HG02798 (cell line): ENCODE data around the gene LEAP2.

Experiments used
- ATAC-seq: cut with Tn5 transposase; IDR thresholded peaks from one replicate; pipeline ENCODE4 v1.9.1; 2021; ENCODE audit warnings: mild to moderate bottlenecking; ENCODE audit not compliant: unreplicated experiment, poor library complexity

Gene LEAP2

DNA sequence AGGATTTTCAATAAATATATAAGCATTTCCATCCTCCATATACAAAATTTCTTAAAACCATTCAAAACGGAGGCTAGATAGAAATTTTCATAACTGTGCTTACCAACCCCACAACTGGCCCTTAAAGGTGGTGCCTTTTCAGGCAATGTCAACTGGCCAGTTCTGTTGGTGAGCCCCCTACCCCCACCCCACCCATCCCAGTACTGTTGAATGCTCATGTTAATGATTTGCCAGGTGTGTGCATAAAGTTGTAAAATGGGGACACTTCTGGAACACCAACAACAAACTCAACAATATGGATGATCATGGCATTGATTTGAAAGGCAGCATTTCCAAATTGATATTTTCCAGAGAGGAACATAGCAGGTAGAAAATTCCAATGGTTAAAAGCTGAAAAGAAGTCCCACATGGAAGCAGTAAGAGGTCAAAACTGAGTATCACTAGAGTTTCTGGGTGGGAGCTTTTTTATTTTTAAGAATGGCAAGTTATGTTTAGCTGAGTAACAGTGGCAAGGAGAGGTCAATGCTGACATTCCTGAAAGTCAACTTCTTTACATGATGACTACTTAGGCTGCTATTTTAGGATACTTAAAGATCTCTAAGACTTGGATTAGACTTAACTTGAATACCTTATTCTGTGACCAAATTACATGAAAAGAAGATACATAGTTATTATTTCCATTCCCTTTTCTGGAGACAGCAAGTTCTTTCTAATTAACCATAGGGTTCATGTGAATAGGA is 2.7 kb downstream of the LEAP2 start:
- ATAC-seq: no peak

DNA sequence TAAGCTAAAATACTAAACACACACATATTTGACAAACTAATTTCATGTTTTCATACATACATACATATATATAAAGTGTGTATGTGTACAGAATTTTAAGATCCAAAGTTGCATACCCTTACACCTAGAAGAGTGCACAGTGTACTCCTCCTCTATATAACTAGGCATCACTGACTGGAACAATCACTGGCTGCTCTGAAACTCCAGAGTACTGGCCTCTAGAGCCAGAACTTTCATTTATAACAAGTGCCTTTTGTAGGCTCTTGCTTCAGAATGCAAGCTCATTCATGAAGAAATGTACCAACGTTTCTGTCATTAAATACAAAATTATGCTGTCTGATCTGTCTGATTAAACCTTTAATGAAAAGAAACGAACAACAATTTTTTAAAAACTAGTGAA is 4.0 kb downstream of the LEAP2 start:
- no peak for ATAC-seq

DNA sequence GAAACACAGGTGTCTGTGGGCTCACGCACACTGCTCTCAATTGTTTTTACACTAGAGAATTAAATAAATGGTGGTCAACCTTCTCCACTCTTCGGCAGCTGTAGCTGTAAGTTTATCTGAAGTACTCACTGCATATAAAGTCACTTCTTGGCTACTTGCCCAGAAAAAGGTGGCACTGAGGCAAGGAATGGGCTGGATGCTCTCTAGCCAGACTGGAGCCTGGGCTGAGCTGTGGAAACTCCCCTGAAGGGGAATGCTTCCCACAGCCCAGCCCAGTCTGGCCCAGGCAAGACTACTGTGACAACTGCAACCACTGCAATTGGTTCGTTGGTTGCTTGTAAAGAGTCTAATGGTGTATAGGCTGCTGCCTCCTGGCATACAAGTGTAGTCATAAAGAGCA is 4.5 kb downstream of the LEAP2 start:
- ATAC-seq: no peak

GRCh38 chr5:132883261-132883834 is 9.9 kb downstream of the LEAP2 start:
- peak; percentile 47 for ATAC-seq

GRCh38 chr5:132884548-132884947 is 11.1 kb downstream of the LEAP2 start:
- no peak for ATAC-seq

- no peak for ATAC-seq
These were observed 12.8 kb downstream of the LEAP2 start for GRCh38 chr5:132886064-132886823.

DNA sequence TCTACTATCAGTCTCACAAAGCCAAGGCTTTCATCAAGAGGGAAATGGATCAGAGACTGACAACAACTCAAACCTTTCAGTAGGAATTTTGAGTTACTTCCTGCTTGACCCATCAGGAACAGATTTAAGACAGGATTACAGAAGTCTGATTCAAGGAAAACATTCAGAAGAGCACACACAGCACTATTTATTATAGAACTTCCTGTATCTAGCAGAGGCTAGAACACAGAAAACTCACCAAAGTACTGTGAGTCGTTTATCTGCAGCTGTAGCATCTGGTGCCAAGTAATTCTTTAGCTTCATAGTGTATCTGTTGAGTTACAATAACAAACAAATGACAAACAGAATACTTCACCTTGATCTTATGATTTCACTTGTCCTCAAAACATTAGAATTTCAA is 13.8 kb downstream of the LEAP2 start:
- no peak for ATAC-seq

DNA sequence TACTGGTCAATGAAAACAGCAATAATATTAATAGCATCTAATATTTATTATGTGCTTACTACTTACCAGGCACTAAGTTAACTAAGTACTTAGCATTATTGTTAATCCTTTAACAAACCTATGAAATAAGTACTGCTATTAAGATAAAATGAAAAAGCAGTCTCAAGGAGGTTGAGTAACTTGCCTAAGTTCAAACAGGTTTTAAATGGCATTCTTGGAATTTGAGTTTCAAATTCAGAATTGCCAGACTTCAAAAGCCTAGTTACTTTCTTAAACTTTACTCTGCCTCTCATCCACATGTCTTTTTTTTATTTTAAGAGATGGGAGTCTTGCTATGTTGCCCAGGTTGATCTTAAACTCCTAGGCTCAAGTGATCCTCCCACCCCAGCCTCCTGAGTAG is 16.0 kb downstream of the LEAP2 start:
- ATAC-seq: no peak

DNA sequence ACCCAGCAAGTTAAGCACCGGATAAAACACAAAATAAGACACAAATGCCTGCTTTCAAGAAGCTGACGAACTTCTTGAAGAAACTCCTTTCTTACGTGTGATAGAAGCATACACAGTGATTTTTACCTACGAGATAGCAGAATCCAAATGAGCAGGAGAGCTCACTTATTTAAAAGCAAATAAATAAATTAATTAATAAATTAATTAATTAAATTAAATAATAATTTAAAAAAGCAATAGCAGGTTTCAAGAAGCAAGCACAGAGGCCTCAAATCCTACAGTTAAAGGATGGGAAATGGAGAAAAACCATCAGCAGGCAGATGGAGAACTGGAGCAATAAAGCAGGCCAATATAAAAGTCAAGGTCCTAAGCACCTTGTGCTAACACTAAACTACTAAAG is 17.3 kb downstream of the LEAP2 start:
- ATAC-seq: no peak

GRCh38 chr5:132895719-132896305 is 22.3 kb downstream of the LEAP2 start:
- ATAC-seq: no peak

DNA sequence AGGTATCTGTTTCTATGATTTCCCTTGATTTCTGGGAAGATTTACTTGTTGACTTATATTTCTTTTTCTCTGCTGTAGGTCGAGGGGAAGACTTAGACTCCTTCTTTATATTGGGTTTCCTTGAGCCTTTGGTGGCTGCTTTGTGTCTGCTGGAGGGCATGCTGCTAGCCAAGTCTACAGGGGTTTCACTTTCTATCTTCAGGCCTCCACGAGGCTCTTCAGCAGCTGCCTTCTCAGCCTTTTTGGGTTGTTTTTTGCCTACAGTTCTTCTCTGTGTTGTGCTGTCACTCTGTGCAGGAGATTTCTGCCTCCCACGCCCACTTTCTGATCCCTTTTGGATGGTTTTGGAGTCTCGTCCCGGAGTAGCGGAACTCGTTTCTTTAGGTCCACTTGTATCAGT is 23.2 kb downstream of the LEAP2 start:
- ATAC-seq: no peak

GRCh38 chr5:132898094-132898493 is 24.6 kb downstream of the LEAP2 start:
- ATAC-seq: no peak

DNA sequence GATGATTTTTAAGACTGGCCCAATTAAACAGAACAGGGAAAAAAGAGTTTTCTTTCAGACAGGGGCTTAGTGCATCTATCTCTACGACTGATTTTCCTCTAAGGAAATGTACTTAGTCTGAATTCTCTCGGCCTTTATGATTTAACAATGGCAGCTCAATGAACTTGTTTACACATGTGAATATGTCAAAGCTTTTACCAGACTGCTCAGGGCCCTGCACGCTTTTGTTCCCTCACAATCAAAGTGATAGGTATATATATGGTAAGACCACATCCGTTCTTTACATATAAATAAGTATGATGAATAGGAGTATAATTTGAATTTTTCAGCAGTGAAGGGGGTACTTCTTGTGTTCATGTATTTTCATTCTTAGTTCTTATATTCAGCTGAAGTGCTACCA is 27.6 kb downstream of the LEAP2 start:
- no peak for ATAC-seq

GRCh38 chr5:132901730-132902129 is 28.3 kb downstream of the LEAP2 start:
- no peak for ATAC-seq

DNA sequence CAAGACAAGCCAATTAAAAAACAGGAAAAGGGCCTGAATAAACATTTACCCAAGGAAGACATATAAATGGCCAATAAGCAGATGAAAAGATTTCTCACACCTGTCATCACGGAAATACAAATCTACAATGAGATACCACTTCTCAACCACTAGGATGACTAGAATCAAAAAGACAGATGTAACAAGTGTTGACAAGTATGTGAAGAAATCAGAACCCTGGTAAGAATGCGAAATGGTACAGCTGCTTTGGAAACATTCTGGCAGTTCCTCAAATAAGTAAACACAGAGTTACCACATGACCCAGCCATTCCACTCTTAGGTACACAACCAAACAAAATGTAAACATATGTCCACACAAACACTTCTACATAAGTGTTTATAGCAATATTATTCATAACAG is 32.5 kb downstream of the LEAP2 start:
- no peak for ATAC-seq

- no peak for ATAC-seq
These were observed 33.7 kb downstream of the LEAP2 start for GRCh38 chr5:132907161-132907560.

DNA sequence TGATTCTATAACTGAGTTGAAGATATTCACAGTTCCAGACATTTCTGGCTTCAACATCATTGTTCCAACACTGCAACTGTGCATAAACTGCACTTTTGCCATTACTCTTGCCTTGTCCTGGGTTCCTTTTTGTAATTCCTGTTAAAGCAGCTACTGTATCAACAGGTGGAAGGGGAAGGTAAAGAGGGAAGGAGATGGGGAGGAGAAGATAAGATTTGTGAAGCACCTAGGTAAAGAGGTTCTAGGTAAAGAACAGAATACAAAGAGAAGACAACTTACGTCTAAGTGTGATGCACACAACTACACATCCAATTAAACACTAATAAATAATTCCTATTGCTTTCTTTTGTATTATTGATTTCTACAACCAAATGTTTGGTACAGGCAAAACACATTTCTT is 36.2 kb downstream of the LEAP2 start:
- no peak for ATAC-seq

GRCh38 chr5:132915681-132916080 is 42.2 kb downstream of the LEAP2 start:
- ATAC-seq: no peak

DNA sequence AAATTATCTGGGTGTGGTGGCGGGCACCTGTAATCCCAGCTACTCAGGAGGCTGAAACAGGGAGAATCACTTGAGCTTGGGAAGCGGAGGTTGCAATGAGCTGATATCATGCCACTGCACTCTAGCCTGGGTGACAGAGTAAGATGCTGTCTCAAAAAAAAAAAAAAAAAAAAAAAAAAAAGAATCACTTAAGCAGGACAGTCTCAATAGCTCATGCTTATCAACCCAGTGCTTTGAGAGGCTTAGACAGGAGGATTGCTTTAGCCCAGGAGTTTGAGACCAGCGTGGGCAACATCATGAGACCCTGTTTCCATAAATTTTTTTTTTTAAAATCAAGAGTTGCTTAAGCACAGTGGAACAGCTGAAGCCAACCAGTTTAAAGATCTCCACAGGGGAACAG is 42.6 kb downstream of the LEAP2 start:
- ATAC-seq: no peak
